ENCODE data around the gene CKMT1B.
"Not testable (repeated sequence)": the region's sequence is repeated elsewhere in the genome, so short reads cannot be mapped to it uniquely, and the experiment has no call there.

Gene CKMT1B

DNA sequence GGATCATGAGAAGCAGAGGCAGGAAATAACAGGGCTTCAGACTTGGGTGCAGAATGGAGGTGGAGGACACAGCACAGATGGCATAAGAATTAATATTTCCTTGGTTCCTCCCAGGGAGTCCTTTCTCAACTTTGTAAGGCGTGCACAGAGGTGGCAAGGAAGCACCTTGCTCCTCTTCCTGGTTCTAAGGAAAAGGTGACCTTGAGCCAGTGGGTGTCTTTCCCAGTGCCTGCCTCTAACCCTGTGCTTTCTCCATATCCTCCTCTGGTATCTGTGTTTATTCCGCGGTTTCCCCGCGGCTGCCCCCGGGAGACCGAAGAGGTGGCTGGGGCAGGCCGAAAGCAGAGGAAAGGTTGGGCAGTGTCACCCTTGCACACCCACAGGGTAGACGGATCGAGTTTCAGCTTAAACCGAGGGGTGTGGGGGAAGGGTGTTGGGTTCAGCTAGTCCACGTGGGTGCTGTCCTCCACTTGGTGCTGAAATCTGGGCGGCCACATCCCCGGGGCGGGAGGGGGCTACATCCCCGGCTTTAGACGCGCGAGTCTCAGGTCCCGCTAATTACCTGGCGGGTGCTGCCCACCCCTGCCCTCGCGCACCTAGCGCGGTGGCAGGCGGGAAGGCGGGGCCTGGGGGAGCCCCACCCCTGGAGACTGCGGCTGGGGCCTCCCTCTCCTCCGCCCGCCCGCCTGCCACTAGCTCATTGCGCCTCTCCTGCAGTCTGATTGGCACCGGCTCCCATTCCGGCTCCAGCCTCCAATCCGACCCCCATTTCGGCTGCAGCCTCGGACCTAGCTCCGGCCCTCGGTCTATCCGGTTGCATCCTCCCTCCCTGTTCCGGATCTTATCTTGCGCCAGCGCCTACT, at the start of gene CKMT1B:
CKMT1B (plus strand) TSS at position 700 of the 863 bp plus-strand sequence. CDS start 192 bp downstream, outside the sequence.
- not testable (repeated sequence) for DNase-seq

DNA sequence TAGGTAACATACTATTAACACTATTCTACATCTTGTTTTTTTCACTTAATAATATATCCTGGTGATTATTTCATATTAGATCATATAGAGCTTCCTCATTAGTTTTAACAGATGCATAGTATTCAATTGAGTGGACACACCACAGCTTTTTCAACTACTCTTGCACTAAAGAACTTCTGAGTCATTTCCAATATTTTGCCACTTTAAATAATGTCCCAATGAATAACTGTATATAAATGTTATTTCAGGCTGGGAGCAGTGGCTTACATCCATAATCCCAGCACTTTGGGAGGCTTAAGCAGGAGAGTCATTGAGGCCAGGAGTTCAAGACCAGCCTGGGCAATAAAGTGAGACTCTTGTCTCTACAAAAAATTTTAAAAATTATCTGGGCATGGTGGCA, 49.6 kb upstream of the CKMT1B start:
- no peak for DNase-seq

GRCh38 chr15:43545426-43545825, 48.4 kb upstream of the CKMT1B start:
- no peak for DNase-seq

GRCh38 chr15:43547539-43547938, 46.3 kb upstream of the CKMT1B start:
- DNase-seq = no peak

DNA sequence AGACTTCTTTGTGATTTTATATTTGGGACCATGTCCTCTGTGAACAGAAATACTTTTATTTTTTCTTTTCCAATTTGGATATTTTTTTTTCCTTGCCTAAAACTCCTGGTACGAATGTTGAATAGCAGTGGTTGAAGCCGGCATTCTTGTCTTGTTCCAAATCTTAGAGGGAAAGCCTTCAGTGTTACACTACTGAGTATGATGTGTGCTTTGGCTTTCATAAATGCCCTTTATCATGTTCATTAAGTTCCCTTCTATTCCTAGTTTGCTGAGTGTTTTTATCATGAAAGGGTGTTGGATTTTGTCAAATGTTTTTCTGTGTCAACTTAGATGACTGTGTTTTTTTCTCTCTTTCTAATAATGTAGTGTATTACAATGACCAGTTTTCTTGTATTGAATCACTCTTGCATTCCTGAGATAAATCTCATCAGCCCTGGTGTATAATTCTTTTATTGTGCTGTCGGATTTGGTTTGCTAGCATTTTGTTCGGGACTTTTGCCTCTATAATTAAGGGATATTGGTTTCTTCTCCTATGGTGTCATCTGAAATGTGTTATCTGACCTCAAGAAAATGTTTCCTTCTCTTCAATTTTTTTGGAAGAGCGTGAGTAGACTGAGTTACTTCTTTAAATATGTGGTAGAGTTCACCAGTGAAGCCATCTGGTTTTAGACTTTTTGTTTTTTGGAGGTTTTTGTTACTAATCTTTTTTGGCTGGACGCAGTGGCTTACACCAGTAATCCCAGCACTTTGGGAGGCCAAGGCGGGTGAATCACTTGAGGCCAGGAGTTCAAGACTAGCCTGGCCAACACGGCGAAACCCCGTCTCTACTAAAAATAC, 43.1 kb upstream of the CKMT1B start:
- DNase-seq = no peak

GRCh38 chr15:43552256-43552655, 41.6 kb upstream of the CKMT1B start:
- no peak for DNase-seq

GRCh38 chr15:43552986-43553385, 40.8 kb upstream of the CKMT1B start:
- no peak for DNase-seq

GRCh38 chr15:43562753-43563152, 31.1 kb upstream of the CKMT1B start:
- DNase-seq = not testable (repeated sequence)

GRCh38 chr15:43563793-43564192, 30.0 kb upstream of the CKMT1B start:
- DNase-seq = not testable (repeated sequence)

- DNase-seq = not testable (repeated sequence)
Observed at GRCh38 chr15:43566615-43567014, 27.2 kb upstream of the CKMT1B start.

- not testable (repeated sequence) for DNase-seq
Observed at GRCh38 chr15:43574607-43575006, 19.2 kb upstream of the CKMT1B start.

DNA sequence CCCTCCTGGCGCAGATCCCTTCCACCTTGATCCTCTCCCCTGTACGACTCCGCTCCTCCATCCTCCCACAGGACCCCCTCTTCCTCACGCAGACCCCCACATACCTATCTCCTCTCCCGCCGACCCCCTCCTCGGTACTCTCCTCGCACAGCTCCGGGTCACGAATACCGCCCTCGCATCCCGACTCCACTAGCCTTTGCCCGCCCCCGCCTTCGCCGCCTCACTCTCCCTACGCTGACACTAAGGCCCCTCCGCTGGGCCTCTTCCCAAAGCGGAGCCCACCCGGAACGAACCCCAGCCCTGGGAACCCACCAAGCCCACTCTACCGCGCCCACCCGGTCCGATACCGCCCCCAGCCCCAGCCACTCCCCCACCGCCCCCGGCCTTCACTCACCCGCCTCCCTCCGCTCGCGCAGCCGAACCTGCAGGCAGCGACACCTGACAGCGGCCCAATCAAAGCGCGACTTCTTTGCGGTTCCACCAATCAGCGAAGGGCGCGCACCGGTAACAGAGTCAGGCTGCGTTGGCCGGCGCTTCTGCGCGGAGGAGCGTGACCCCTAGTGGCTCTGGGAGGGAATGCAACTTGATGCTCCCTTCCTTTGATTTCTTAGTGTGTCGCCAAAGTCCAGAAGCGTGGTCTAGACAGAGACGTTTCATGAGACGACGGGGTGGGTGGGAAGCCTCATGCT, 3.9 kb upstream of the CKMT1B start, which contains the start of gene PPIP5K1:
PPIP5K1 (minus strand) TSS at position 431 of the 689 bp plus-strand sequence. CDS start 5,704 bp downstream, outside the sequence.
- DNase-seq = not testable (repeated sequence)

GRCh38 chr15:43592841-43593240, 986 bp upstream of the CKMT1B start:
- DNase-seq = not testable (repeated sequence)

DNA sequence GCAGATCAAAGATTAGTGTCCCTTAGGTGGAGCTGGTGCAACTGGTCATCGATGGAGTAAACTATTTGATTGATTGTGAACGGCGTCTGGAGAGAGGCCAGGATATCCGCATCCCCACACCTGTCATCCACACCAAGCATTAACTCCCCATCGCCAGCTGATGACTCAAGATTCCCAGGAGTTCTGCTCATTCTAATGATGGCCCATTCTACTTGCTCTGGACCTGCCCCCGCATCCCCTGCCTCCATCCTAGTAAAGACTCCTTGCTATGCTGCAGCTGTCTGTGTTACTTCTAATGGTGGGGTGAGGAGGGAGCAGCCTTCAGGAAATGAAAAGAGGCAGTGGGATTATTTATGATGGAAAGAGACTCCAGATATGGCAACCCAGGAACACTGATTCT, 5.3 kb downstream of the CKMT1B start:
- not testable (repeated sequence) for DNase-seq

DNA sequence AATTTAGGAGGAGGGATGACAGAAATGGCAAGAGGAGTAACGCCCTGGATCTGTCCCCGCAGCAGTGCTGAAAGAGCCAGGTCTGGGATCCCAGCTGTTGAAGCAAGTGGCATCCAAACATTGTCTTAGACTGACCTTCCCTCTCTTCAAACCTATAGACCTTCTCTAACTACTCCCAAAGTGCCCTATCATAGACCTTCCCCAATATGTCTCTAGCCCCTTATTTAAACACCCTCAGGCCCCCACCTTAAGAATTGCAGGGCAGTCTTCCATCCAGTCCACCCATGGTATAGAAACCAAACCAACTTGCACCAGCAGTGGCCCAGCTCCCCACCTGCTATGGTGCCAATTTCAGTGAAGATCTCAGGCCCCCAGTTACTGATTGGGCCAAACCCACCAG, 6.4 kb downstream of the CKMT1B start:
- not testable (repeated sequence) for DNase-seq

DNA sequence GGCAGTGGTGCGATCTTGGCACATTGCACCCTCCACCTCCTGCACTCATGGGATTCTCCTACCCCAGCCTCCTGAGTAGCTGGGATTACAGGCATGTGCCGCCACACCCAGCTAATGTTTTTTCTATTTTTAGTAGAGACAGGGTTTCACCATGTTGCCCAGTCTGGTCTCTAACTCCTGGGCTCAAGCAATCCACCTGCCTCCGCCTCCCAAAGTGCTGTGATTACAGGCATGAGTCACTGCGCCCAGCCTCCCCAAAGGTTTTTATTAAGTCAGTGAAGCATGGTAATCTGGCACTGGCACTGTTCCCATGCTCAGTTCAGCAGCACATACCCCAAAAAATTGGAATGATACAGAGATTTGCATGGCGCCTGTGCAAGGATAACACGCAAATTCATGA, 8.4 kb downstream of the CKMT1B start:
- DNase-seq = not testable (repeated sequence)

DNA sequence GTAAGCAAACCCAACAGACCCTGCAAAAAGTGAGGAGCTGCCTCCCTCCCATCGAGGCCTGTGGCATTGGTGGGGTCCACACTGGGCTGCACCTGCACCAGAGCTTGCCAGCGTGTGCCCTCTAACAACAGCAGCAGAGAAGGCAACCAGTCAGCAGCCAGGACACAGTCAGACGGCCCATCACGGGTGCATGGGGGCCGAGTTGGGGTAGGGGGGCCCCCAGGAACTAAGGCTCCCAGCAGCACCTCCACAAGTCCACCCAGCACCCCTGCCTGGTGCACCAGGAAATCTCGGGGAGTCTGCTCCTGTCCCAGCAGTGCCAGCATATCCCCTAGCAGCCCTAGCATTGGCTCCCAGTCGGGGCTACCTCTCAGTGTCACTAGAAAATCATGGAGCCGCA, 23.9 kb downstream of the CKMT1B start:
- not testable (repeated sequence) for DNase-seq

DNA sequence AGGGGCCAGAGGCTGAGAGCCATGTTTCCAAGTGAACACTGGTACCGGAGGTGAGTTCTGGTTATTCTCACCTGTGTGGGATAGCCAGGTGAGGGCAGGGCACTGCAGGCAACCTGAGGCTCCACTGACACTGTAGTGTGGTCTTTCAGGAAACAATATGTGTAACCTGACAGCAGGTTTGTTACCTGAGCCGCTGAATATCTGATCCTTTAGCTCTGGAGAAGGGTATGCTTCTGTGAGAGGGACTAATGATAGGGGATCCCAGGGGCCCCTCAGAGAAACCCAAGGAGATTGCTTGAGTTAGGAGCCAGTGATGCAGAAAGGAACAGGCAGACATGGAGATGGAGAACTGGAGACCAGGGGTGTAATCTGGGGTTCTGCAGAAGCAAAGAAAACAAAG, 24.9 kb downstream of the CKMT1B start, which contains the start of gene STRC:
STRC (minus strand) TSS at position 101 of the 400 bp plus-strand sequence; CDS start at position 23, 78 bp downstream.
- not testable (repeated sequence) for DNase-seq

GRCh38 chr15:43622068-43622799, 28.4 kb downstream of the CKMT1B start:
- DNase-seq = not testable (repeated sequence)

DNA sequence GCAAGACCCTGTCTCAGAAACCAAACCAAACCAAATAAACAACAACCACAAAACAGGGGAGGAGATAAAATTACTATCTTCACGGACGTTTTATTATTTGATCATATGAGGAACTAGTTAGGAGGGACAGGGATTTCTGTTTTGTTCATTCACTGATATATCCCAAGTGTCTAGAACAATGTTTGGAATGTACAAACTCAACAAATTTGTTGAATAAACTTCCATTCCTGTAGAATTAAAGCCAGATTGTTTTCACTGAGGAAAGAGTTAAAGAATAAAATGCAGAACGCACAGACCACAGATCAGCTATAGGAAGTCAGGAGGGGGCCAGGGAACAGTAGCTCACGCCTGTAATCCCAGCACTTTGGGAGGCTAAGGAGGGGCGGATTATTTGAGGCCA, 31.3 kb downstream of the CKMT1B start:
- DNase-seq = no peak

DNA sequence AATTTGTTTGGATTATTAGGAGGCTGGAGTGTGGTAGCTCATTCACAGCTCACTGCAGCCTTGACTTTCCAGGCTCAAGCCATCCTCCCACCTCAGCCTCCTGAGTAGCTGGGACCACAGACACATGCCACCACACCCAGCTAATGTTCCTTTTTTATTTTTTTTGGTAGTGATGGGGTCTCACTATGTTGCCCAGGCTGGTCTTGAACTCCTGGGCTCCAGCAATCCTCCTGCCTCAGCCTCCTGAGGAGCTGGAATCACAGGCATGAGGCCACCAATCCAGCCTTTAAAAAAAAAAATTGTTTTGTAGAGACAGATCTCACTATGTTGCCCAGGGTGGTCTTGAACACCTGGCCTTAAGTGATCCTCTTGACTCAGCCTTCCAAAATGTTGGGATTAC, 33.1 kb downstream of the CKMT1B start:
- DNase-seq = not testable (repeated sequence)
